Activated CD8-positive, alpha-beta memory T cell treated with anti-CD3 and anti-CD28 coated beads, Interleukin-2, amount 50 U/mL, for 24 hours (primary cell): Measurements from ENCODE around the gene HNRNPA0.

Experiments used
- DNase-seq: peaks from one replicate; pipeline ENCODE4 v3.0.0-alpha.2; 2020; ENCODE audit errors: extremely low read depth

The HNRNPA0 gene

DNA sequence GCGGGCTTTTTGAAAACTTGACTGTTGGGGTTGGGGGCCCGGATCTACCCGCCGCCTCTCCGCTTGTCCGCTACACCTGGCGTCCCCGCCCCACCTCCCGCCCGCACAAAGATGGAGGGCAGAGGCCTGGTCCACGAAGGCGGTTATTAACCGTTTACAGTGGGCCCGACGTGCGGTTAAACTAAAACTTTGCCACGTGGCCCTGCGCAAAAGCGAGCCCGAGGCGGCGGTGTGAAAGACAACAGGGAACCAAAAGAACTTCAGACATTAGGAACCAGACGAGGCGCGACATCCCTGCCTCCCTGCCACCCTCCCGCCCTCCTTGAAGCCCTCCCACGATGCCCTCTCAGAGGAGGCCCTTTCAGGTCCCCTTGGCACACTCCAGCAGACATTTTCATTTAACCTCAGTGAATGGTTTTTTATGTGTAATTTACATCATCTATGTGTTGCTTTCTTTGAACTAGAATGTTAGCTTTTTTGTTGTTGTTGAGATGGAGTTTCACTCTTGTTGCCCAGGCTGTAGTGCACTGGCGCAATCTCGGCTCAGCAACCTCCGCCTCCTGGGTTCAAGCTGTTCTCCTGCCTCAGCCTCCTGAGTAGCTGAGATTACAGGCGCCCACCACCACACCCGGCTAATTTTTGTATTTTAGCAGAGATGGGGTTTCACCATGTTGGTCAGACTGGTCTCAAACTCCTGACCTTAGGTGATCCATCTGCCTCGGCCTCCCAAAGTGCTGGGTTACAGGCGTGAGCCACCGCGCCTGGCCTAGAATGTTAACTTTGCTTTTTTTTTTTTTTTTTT lies 999 bp upstream of the HNRNPA0 start:
- DNase-seq, result no peak

DNA sequence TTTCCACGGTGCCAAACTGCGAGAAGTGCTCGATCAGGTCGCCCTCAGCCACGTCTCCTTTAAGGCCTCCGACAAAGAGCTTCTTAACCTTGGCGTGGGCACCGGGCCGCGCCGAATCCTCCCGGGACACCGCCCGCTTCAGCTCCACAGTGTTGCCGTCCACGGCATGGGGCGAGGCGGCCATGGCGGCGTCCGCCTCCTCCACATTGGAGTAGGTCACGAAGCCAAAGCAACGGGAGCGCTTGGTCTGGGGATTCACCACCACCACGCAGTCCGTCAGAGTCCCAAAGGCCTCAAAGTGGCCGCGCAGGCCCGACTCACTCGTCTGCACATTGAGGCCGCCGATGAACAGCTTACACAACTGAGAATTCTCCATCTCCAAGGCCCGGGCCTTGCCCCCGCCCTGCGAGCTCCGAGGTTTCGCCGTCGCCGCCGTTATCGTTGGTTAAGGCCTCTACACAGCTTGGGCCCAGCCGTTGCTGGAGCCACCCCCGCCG lies 424 bp downstream of the HNRNPA0 start:
- no peak for DNase-seq

- DNase-seq, result no peak
Measured at GRCh38 chr5:137752905-137753690, 1.1 kb downstream of the HNRNPA0 start.

DNA sequence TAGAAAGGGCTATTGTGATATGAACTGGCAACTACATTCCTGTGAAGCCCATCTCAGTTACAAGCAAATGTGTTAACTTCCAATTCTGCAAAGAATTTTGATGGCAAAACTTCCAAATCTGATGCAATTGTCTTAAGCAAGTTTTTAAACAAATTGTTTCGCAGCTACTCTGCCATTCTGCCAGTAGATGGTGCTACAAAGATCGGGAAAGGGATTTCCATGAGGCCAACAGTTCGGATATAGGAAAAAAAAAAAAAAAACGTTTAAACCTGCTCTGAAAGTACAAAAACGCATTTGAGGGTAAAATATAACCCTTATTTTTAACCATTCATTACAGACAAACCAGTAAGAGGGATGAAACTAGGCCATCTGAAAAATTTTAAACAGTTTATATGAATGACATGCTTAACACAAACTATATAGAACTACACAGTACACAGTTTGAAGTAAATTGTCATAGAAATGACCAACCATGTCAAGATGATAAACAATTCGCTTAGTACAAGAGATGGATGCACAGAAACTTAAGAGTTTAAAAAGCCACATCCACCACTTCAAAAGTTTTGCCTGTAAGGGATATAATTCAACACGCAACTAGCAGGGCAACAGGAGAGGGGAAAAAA lies 2.2 kb downstream of the HNRNPA0 start:
- DNase-seq, result no peak

DNA sequence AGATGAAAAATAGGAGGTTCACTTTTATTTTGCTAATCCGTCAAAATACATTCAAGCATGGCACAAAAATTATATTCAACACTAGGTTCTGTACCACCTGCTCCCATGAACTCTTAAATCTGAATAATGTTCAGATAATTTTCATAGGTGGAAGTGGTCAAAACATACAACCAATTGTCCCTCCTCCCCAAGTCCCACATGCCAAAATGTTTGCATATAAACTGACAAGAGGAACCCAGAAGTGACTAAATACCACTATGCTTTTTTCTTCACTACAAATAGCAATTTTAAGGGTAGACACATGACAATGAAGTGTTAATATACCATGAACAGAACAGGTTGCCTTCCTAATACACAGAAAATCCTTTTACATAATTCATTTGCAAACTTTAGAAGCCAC lies 3.7 kb downstream of the HNRNPA0 start:
- DNase-seq, result no peak

- DNase-seq, result no peak
Measured at GRCh38 chr5:137747848-137748247, 6.3 kb downstream of the HNRNPA0 start.

GRCh38 chr5:137743031-137743640 lies 11.0 kb downstream of the HNRNPA0 start:
- DNase-seq, result no peak

DNA sequence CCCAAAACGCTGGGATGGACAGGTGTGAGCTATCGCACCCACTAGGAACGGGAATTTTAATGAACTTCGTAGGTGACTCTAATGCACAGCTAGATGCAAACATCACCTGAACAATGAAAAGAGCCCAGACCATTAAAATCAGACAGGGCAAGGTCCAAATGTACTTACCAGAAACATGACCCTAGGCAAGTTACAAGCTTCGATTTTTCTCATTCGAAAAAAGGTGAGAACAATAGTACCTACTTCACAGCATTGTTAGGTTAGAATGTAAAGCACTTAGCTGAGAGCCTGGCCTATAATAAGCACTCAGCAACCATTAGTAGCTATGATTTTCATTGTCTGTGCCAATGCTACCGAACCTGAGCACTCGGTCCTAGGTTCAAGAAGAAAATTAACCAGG lies 12.4 kb downstream of the HNRNPA0 start:
- DNase-seq, result no peak

DNA sequence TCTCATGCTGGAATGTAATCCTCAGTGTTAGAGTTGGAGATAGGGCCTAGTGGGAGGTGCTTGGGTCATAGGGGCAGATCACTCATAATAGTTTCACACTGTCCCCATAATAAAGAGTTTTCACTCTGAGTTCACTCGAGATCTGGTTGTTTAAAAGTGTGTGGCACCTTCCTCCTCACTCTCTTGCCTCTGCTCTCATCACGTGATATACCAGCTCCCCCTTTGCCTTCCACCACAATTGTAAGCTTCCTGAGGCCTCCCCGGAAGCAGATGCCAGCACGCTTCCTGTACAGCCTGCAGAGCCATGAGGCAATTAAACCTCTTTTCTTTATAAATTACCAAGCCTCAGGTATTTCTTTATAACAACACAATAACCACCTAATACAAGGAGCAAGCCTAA lies 14.4 kb downstream of the HNRNPA0 start:
- no peak for DNase-seq

DNA sequence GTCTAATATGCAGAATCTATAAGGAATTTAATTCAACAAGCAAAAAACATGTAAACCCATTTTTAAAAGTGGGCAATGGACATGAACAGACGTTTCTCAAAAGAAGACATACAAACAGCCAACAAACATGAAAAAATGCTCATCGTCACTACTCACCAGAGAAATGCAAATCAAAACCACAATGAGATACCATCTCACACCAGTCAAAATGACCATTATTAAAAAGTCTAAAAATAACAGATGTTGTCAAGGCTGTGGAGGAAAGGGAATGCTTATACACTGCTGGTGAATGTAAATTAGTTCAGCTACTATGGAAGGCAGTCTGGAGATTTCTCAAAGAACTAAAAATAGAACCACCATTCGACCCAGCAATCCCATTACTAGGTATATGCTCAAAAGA lies 15.2 kb downstream of the HNRNPA0 start:
- DNase-seq, result no peak

GRCh38 chr5:137737349-137738131 lies 16.6 kb downstream of the HNRNPA0 start:
- DNase-seq, result no peak

- DNase-seq, result no peak
Measured at GRCh38 chr5:137736496-137736895, 17.7 kb downstream of the HNRNPA0 start.

- no peak for DNase-seq
Measured at GRCh38 chr5:137735555-137736284, 18.4 kb downstream of the HNRNPA0 start, which contains the start of gene KLHL3. TSS of gene KLHL3 (minus strand) at chr5:137736089. CDS start at chr5:137735646, 443 bp downstream.

- no peak for DNase-seq
Measured at GRCh38 chr5:137734962-137735554, 19.1 kb downstream of the HNRNPA0 start.

GRCh38 chr5:137734331-137734730 lies 19.8 kb downstream of the HNRNPA0 start:
- DNase-seq, result no peak

DNA sequence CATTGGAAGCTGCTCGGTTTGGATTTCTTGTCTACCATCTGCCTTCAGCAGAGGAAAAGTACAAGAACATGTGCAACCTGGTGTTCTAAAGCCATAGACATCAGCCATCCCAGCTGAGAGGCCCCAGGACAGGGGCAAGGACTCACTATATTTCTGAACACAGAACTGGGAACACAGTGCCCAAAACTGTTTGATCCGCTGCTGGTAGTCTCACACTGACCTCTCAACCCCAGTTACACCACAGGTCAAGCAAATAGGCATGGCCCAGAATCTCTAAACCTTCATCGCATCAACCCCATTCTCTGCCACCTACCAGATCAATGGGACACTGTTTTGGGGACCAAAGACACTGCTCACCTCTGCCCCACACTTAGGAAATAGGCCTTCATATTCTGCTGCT lies 20.2 kb downstream of the HNRNPA0 start:
- DNase-seq, result no peak

DNA sequence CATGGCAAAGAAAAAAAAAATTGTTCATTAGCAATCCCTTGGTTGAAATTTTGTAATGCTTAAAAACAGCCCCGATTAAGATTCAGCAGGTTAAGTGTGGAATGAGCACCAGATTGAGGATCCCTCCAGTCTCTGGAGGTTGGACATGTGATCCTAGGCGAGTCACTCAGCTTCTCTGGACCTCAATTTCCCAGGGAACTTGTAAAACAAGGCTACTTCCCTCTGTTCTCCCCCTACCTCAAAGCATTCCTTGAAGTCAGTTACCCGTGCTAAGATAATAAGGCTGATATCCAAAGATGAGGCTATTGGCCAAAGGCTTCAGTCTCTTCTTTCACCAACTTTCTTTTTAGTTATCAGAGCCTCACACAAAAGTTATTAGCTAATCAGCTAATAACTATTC lies 21.2 kb downstream of the HNRNPA0 start:
- no peak for DNase-seq

DNA sequence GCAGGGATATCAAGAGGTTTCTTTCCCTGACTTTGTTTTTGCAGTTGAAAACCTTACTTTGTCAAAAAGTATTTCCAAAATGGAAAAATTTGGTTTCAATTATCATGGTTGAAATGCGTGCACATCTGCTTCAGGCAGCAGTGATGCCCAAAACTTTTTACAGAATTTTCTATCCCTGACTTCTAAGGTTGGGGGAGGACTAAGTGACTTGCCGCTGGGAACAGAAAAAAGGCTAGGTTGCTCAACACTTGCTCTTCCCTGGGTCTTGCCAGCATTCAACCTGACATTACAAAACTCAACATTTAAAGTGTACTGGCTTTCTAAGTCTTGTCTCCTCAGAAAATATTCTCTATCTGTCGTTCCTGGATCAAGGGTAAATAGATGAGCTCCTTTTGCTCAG lies 23.0 kb downstream of the HNRNPA0 start:
- DNase-seq, result no peak

GRCh38 chr5:137730336-137730735 lies 23.8 kb downstream of the HNRNPA0 start:
- no peak for DNase-seq

GRCh38 chr5:137728048-137728447 lies 26.1 kb downstream of the HNRNPA0 start:
- no peak for DNase-seq
